HG03097 (cell line): ENCODE measurements around the gene SH3RF3.

Experiments used
- ATAC-seq: cut with Tn5 transposase; IDR thresholded peaks from one replicate; pipeline ENCODE4 v1.9.1; 2021; ENCODE audit not compliant: unreplicated experiment, low FRiP score

SH3RF3 gene

DNA sequence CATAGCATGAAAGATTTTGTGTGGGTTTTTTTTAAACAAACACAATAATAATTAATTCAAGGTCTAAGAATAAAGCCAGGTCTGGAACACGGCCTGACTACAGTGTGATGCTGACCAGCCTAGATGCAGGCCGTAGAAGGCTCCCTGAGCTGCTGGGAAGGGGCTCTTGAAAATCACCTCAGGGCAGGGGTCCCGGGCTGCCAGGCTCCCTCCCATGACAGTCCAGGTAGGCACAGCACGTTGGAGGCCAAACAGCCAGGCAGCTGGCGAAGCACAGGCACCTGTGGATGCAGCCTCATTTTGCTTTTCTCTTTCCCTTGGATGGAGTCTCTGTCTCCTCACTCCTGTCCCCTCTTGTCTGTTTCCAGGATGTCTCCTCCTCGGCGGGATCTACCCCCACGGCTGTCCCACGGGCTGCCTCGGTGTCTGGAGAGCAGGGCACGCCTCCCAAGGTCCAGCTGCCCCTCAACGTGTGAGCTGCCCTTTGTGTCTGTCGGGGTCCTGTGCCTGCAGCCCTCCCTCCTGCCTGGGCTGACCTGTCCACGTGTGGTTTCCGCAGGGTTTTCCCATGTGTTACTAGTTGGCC lies 290.3 kb downstream of the SH3RF3 start:
- no peak for ATAC-seq

DNA sequence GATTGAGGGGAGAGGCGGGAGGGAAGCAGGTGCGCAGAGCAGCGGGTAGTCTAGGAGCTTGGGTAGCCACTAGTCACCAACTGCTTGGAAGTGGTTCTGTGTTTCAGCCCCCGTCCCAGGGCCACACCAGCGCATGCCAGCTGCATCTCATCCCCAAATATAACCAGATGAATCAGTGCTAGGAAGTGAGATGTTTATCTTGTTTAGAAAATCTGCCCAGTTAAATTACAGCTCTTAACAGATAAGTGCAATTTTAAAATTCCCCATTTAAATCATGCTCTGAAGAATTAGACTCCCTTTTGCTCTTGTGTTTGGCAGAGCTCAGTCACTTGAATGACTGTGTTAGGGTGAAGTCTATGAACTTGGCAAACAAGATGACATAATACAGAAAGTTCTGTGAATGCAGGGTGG lies 291.0 kb downstream of the SH3RF3 start:
- no peak for ATAC-seq

DNA sequence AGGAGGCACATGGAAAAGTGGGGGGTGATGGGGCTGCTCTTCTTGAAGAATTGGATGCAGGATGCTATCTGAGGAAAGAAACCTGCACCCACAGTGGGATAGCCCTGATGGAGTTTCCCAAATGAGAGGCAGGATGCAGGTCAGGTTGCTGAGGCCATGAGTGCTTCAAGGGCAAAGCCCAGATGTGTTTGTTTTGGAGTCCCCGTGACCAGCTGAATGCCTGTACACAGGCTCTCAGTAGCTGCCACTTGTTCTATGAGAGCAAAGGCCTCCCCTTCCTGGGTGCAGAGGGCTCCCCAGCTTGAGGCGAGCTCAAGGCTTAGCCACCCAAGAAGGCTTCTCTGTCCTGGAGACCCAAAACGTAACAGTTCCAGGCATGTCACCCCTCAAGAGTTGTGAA lies 292.1 kb downstream of the SH3RF3 start:
- ATAC-seq: no peak

DNA sequence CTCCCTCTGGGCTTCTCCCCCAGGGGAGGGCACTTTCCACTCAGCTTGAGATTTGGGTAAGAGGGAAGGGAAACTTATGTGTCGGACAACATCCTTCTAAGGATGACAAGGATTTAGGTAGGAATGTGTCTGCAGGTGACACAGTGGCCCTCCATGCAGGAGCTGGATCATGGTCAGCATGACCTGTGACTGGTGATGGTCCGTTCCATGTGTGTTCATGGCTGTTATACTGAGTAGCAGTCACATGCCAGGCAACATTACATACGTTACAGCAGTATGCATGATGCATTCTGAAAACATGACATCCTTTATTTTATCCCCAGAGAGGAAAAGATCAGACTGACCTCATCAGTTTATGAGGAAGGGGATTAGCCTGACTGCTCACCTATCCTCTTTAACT lies 292.6 kb downstream of the SH3RF3 start:
- no peak for ATAC-seq

DNA sequence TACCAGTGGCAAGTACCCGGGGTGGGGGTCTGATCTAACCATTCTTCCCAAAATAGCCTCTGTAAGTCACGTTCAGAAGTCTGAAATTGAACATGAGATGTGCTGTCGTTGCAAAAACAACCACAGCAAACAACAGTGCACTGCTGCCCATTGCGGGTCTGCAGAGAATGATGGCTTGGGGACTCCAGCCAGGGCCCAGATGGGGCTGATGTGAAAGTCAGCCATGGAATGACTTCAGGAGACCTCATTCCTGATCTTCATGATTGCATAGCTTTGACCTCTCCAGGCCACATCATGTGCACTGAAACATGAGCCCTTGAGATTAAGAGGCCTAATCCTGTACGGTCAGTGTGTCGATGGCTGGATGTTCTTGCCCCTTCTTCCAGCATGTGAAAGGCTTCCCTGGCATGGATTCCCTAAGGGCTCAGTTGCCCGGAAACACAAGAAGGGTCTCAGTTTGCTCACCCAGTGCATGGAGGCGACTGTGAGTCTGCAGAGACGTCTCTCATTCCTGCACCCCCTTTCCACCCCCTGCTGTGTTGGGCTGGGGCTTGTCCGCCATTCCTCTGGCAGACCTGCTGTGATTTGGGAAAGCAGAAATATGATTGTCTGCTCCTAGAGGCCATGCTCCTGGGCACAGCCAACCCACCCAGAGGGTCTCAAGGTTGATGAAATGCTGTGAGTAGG lies 293.2 kb downstream of the SH3RF3 start:
- no peak for ATAC-seq

DNA sequence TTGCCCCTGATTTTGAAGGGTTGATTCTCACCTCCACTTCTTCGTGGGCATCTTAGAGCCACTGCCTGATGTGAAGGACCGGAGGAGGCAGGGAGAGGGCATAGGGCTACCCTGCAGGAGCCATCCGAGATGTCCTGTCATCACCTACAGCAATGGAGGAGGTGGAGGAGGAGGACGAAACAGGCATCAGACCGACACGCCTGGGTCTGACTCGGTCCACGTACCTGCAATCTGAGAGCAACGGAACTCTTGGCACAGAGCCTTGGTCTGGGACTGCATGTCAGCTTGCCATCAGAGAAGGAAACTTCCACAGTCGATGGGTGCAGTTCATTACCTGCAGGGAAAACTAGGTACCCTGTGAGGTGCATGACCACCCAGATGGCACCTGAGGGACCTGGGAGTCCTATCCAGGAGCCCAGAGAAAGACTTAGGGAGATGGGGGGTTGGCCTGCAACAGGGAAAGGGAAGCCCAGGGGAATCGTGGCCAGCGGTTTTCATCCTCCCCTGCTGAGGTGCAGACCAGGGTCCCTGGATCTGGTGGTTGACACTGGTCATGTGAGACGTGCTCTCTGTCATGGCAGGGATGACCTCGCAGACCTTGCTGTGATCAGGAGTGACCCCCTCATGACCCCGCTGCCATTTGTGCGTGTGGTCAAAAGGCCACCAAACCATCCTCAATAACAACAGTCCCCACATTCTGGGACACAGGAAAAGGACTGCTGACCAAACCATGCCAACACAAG lies 293.9 kb downstream of the SH3RF3 start:
- ATAC-seq: no peak

DNA sequence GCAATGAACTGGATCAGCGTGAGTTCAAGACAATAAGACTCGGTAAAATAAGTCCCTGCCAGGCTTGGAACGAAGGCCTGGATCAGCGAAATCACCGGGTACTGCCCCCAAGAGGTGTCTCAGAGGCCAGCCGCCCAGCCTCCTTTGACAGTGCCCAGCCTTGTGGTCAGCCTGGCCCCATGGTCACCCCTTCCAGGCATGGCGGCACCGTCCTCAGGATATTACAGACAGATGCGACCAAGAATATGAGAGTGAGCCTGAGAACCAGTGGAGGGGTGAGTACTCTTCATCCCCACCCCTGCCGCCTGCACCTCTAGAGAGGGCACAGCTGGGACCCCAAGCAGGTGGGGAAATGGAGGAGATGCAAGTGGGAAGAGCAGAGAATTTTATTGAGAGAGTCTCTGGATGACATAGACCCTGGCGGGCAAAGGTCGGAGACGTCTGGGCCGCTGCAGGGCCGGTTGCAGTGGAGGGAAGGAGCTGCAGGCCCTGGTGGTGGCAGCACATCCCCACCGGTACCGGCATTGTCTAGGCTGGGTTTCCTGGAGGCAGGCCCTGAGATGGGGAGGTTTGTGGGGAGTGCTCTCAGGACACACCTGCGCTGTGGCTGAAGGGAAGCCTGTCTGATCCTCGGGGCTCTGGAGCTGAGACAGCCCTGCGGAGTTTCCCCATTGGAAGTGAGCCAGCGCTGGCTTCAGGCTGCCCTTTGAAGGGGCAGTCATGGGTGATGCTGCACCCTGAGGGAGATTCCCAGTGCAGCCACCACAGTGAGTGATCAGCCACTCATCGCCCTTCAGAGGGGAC lies 294.8 kb downstream of the SH3RF3 start:
- no peak for ATAC-seq

DNA sequence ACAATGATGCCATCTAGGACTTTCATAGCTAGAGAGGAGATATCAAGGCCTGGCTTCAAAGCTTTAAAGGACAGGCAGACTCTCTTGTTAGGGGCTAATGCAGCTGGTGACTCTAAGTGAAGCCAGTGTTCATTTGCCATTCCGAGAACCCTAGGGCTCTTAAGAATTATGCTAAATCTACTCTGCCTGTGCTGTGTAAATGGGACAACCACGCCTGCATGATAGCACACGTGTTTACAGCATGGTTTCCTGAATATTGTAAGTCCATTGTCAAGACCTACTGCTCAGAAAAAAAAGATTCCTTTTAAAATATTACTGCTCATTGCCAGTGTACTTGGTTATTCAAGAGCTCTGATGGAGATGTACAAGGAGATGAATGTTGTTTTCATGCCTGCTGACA lies 296.4 kb downstream of the SH3RF3 start:
- no peak for ATAC-seq

DNA sequence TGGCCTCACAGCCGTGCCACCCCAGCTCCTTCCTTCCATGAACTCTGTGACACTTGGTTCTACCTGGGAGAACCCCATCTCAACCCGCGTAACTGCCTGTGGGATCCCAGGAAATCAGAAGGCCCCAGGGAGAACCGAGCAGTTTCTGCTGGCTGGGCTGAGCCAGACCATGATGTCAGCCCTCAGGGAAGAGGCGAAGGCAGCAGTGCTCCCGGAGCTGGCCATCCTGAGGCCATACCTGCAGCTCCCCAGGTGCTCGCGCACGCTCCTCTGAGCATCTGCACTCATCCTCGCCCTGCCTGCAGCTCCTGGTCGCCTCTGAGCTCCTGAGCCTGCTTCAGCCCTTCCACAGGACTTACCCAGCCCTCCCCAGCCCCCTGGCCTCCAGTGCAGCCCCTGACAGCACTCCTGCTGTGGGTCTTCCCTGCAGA lies 298.7 kb downstream of the SH3RF3 start:
- no peak for ATAC-seq

DNA sequence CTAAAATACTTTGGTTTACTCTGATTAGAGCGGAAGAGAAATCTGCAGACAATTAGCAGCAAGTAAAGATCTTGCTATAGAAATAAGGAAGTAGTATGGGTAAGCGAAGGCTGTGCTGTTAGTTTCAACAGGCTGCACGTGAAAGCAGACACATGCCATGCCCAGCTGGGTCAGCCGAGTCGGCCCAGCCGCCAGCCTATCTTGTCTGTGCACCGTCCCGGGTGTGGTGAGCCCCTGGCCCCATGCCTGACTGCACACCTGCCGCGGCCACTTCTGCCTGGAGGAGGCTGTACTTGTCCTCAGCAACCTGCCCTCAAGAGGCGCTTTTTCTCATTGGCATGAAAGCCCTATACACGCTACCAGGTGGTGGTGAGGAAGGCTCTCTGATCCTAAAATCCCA lies 299.3 kb downstream of the SH3RF3 start:
- ATAC-seq: no peak

DNA sequence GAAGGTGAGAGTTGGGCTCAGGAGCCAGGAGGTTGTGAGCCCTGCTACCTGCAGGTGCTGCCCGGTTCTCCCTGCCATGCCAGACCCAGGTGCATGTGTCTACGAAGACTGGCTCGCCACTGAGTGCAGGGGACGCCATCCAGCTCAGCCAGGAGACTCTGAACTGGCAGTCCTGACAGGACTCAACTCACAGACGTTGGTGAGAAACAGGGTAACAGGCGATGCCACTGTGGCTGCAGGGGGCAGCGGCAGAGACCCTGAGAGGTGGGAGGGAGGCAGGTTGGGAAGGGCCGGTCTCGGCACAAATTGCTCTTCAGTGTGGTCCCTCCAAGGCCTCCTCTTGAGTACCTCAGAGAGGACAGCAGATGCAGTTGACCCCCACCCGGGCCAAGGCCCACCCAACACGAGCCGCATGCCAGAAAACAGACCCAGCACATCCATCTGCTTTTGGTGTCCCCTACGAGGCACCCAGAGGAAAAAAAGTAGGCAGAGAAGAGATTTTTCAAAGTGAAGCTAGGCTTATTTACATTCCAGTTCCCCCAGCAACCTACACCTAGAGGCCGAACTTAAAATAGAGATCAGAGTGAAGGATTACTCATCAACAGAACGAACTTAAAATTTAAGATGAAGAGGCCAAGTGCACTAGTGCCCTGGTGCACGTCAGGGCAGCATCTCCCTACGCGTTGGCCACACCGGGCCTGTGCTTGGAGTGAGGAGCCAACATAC lies 300.0 kb downstream of the SH3RF3 start:
- no peak for ATAC-seq

DNA sequence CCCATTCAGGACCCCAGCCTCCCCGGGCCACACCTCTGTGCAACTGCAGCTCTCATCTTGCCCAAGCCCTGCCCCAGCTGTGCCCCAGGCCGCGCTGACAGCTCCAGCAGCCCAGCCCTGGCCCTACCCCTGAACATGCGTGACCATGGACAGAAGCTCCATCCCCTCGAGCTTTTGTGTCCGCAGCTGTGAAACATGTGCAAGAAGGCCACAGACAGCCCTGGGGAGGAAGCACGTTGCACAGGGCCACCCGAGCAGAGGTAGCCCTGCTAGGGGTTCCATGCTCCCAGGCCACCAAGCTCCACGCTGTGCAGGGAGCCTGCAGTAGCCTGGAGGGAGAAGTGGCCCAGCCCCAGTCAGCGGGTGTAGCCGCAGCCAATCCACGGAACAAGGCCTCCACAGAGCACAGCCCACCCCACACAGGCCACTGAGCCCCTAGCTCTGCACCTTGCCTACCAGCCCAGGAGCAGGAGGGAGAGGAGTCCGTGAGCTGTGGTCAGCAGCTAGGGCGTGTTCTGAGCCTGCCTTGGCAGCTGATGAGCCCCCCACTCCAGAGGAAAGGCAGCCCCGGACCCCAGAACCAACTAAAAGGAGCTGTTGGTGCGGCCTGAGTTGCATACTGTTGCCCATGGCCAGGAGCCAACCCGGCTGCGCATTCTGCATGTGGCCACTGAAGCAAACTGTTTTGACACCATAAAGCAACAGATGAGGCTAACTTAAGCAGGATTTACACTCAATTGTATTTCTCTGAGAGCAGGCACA lies 300.7 kb downstream of the SH3RF3 start:
- ATAC-seq: no peak

DNA sequence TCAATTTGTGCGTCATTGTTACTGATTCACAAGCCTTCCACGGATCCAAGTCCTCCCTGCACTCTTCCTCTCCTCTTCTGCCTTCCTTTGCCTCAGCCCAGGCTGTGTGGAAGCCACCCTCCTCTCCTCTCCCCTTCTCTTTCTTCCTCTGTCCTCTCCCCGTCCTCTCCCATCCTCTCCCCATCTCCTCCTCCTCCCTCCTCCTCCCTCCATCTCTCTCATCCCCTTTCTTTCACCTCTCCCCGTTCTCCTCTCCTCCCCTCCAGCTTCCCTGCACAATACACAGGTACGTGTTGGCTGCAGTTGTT lies 301.3 kb downstream of the SH3RF3 start:
- no peak for ATAC-seq

DNA sequence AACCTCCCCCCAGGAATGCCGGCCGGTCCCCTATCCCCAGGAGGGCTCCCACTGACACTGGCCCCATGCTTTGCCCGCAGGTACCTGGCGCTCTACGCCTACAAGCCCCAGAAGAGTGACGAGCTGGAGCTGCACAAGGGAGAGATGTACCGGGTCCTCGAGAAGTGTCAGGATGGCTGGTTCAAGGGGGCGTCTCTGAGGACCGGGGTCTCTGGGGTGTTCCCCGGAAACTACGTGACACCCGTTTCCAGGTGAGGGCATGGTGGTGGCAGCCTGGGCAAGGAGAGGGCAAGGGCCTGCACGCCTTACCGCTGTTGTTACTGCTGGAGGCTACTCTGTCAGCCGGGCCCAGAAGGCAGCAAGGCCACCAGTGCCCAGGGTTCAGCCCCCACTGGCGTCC lies 303.4 kb downstream of the SH3RF3 start:
- ATAC-seq: no peak

DNA sequence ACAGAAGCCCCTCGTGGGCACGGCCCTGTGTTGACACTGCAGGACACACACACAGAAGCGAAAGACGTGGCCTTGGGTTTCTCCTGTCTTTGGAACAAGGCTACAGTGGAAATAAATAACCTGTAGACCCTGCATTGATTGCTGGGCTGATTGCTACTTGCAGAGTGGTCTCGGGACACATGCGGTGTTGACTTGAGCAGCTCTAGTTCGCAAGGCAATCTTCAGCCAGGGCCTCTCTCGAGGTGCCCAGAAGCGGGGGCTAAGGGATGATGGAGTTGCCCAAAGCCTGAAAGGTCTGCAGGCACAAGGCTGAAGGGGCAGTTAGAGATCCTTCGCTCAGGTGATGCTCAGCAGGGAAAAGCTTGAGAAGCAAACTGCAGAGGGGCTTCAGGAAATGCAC lies 304.5 kb downstream of the SH3RF3 start:
- no peak for ATAC-seq

DNA sequence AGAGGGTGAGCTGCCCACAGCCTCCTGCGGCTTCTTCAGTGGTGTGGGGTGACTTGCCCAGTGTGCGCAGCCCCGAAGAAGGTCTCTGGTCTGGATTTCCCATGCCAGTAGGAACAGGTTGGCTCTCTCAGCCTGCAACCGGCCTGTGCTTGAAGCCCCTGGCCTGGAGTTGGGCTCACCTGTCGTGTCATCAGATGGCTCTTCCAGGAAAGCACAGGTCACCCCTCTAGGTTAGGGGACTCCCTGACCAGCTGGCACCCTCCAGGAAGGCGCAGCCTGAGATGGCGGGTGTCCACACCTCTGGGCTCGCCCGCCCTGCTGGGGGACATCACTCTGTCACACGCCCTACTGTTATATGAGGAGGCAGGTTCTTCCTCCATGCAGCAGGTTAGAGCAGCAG lies 304.9 kb downstream of the SH3RF3 start:
- no peak for ATAC-seq

DNA sequence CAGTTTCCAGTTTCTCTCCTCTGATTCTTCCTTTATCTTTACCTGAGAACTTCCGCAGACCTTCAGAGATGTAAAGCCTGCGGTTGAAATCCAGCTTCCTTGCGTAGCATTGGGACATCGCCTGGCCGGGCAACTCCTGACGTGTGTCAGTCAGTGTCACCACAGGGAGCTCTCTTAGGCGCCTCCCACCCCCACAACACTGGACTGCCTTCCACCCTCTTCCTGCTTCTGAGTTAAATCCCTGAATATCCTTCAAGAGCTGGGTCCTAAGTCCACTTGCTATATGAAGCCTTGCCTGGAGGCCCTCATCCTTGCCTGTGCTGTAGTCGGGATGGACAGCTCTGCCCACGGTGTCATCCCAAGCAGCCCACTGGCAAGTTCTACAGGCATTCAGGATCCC lies 305.3 kb downstream of the SH3RF3 start:
- ATAC-seq: no peak

DNA sequence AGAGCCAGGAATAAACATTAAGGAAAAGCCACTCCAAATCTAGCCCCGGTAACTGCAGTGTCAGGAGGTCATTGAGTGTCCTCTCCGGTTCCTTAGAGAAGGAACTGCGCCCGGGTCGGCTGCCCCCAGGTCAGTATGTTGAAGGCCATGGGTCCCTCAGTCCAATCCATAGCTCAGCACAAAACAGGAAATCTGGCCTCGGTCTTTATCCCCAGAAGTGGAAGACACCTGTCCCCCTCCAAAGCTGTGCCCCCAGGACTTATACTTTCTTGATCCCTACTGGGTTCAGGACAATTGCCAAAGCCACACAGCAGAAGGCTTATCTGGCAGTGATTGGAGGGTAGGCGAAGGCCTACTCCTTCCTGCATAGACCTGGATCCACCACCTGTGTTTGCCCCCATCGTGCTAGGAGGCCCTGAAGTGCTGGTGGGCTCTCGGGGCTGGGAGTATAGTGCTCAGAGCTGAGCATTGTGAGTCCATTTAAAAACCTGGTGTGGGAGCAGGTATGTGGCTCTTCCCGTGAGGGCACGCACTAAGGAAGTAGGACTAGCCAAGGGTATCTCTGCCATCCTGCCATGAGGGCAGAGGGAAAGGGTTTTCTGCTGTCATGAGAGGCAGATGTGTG lies 306.2 kb downstream of the SH3RF3 start:
- ATAC-seq: no peak

DNA sequence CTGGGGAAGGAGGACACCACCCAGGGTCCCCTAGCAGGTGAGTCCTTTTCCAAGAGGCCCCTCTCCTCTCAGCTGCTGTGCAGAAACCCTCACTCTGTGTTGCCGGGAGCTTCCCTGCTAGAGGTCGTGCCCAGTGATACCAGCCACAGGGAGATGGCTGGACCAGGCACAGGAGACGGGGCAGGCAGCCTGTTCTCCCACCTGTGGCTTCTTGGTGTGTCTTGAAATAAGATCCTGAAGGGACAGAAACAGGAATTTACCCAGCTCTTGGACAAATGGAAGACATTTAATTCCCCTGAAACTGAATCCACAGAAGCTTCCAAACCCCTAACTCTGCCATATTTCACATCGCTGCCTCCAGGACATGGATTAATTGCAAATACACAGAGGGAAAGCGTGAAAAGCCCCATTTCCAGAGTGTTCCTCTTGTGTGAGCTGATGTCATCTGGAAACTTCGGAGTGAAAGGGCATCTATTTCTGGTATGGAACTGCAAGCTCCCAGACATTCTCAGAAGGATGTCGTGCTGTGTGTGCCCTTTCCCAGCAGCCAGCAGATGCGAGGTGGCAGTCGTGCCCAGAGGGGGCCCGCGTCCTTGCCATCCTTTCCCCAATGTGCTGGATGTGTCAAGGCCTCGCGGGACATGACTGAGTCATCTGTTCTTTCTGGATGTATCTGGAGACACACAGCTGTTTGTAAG lies 307.0 kb downstream of the SH3RF3 start:
- ATAC-seq: no peak
